ENCODE data around the gene SKAP1.
"Not testable (repeated sequence)": the region's sequence is repeated elsewhere in the genome, so short reads cannot be mapped to it uniquely, and the experiment has no call there.

The SKAP1 gene

GRCh38 chr17:48245465-48246033, 184.5 kb downstream of the SKAP1 start:
- DNase-seq (ENCODE audit: low read depth in 2 of 2), result not testable (repeated sequence)

DNA sequence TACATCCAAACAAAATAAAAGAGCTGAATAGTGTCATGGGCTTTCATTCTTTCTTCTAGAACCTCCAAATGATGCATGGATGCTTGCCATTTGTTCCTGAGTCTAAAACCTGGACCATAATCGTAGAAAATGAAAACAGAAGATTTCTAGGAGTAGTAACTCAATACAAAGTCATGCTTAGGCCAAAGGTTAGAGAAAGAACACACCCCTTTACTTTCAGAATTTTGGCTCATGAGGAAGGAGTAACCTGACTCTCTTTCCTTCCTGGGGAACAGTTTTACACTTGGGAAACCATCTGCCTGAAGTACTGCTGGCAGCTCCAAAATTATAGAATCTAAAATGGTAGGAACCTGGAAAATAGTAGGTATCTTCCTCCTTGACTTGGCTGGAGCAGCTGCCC, 185.2 kb downstream of the SKAP1 start:
- DNase-seq (ENCODE audit: low read depth in 2 of 2), result no peak

DNA sequence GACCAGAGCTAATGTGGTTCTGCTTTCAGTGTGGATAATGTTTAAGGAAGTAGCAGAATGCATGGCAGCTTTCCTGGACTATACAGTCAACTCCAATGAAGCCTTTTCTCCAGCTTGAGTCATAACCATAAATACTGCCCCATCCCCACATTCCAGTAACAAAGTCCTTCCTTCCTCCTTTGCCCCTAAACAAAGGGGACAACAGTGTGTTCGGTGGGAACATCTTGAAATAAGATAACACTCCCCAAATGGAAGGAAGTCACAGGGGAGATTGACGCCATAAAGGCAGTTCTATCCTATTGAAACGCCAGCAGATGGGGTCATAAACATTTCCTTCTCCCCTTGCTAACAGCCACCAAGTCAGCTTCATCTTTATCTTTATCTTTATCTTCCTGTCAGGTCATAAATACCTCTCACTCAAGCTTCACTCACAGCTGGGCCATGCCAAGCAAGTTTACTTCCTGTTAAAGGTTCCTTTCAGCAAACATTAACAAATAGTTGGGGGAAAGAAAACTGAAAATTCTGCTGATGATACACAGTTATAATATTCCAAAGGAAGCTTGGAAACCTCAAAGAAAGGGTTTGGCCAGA, 185.8 kb downstream of the SKAP1 start:
- no peak for DNase-seq (ENCODE audit: low read depth in 2 of 2)

GRCh38 chr17:48241770-48242497, 188.1 kb downstream of the SKAP1 start:
- no peak for DNase-seq (ENCODE audit: low read depth in 2 of 2)

DNA sequence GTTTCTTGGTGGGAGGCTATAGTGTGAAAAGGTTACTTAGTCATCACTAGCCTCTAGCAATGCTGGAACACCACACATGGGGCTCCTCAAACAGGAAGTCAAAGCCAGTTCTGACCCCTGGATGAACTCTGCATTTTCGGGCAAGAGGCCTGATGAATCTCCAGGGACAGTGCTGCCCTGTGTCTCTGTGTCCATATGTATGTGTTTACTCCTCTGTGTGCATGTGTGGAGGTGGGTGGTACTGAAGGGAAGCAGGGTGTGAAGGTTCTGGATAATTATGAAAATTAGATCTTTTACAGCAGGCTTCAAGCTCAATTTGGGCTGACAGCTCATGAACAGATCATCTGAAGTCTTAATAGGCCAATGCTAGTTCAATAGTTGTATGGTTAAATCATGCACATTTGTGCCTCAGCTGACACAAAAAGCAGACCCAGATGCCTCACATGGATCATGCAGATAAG, 188.9 kb downstream of the SKAP1 start:
- DNase-seq (ENCODE audit: low read depth in 2 of 2), result no peak

- DNase-seq (ENCODE audit: low read depth in 2 of 2), result no peak
Measured at GRCh38 chr17:48240562-48241130, 189.4 kb downstream of the SKAP1 start.

GRCh38 chr17:48240122-48240521, 189.9 kb downstream of the SKAP1 start:
- no peak for DNase-seq (ENCODE audit: low read depth in 2 of 2)

DNA sequence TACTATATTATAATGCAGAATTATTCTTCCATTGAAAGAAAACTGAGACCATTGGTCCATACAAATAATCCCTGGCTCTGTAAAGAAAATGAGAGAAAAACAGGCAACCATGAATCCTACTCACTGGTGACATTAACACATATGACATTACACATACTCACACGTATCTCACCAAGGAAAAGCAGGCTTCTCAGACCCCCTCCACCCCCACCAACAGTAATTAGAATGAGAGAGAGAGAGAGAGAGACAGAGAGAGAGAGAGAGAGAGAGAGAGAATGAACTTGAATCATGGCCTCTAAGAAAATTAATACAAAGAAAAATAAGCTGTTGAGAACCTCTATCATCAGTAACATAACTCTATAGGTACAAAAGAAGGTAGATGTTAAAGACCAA, 190.4 kb downstream of the SKAP1 start:
- no peak for DNase-seq (ENCODE audit: low read depth in 2 of 2)

DNA sequence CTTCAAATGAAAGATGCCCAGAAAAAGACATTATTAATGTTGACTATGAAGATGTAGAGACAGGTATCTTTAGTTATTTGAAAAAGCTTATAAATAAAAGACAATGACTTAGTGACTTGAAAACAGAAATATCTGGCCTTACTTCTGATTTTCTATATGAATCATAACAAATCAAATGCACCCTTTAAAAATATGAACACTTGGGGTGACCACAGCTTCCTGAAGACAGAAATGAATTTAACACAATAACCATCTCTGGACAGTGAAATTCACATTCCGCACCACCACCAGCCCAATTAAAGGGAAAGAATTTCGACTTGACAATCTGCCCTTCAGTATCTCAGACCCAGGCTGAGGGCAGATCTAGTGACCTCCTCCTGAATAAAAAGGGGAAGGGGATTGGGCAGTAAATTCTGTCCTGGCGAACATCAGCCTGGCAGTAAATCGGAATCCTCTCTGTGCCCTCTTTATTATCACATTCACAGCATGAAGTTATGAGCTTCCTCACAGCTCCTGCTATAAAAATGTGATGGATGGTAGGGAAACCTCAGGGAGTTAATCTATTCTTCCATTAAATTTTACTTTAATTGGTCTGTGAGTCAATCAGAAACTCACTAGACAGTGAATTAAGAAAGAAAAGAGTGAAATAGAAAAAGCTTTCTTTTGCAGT, 190.9 kb downstream of the SKAP1 start:
- no peak for DNase-seq (ENCODE audit: low read depth in 2 of 2)

GRCh38 chr17:48237456-48237855, 192.6 kb downstream of the SKAP1 start:
- no peak for DNase-seq (ENCODE audit: low read depth in 2 of 2)

DNA sequence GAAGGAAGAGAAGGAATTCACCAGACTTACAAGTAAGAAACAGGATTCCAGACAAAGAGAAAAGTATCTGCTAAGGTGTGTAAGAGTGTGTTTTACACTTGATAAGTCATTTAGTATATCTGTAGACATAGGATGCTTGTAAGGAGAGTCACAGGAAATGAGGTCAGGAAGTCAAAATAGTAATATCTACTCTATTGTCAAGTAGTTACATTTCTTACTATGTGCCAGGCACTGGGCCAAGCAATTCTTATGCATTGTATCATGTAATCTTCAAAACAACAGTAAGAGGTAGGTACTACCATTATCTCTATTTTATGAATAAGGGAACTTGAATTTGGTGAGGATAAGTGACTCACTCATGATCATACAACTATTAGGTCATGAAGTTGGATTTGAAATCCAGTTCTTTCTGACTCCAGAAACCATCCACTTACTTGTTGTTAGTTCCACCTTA, 193.3 kb downstream of the SKAP1 start:
- DNase-seq (ENCODE audit: low read depth in 2 of 2), result no peak

GRCh38 chr17:48234922-48235321, 195.1 kb downstream of the SKAP1 start:
- no peak for DNase-seq (ENCODE audit: low read depth in 2 of 2)

GRCh38 chr17:48231995-48232959, 197.7 kb downstream of the SKAP1 start:
- DNase-seq (ENCODE audit: low read depth in 2 of 2), result no peak

- DNase-seq (ENCODE audit: low read depth in 2 of 2), result no peak
Measured at GRCh38 chr17:48229936-48230335, 200.1 kb downstream of the SKAP1 start.

- DNase-seq (ENCODE audit: low read depth in 2 of 2), result no peak
Measured at GRCh38 chr17:48228720-48229119, 201.3 kb downstream of the SKAP1 start.

- DNase-seq (ENCODE audit: low read depth in 2 of 2), result no peak
Measured at GRCh38 chr17:48225725-48226567, 204.1 kb downstream of the SKAP1 start.

GRCh38 chr17:48223945-48224344, 206.1 kb downstream of the SKAP1 start:
- no peak for DNase-seq (ENCODE audit: low read depth in 2 of 2)

GRCh38 chr17:48219617-48220016, 210.4 kb downstream of the SKAP1 start:
- DNase-seq (ENCODE audit: low read depth in 2 of 2), result no peak

DNA sequence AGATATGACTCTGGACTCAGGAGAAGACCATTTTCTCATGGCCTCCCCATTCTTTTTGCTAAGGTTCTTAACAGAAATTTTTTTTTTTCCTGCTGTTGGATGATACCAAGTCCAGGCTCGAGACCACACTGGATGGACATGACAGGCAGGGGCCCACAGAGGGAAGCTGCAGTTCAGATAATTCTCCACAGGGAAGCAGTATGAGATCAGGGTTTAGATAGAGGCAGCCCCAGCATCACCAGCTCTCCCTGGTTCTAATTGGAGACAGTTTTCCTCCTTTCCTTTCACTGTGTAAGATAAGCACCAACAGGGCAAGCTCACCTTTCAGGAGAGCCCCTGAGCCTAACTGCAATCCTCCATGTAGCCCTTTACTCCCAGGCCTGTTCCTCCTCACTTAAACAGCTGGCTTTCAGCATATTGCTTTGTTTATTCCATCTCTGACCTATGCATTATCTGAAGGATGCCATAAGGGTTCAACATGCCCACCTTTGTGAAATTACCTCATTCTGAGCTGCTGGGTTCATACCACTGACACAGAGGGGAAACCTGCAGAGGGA, 214.4 kb downstream of the SKAP1 start:
- DNase-seq (ENCODE audit: low read depth in 2 of 2), result no peak

- DNase-seq (ENCODE audit: low read depth in 2 of 2), result no peak
Measured at GRCh38 chr17:48213797-48214196, 216.2 kb downstream of the SKAP1 start.

Measured in stimulated activated CD4-positive, alpha-beta T cell treated with anti-CD3 and anti-CD28 coated beads, Interleukin-4, amount 100 ng/mL, for 48 hours (primary cell).